Measurements from ENCODE around the gene CPED1. TPM values are rescaled to one million over a fixed set of nuclear protein-coding genes. Genes with fewer than 3 reads are reported as not detected.

Gene CPED1
- total RNA-seq, 1 experiment from 2014 or later = 0.13 TPM

DNA sequence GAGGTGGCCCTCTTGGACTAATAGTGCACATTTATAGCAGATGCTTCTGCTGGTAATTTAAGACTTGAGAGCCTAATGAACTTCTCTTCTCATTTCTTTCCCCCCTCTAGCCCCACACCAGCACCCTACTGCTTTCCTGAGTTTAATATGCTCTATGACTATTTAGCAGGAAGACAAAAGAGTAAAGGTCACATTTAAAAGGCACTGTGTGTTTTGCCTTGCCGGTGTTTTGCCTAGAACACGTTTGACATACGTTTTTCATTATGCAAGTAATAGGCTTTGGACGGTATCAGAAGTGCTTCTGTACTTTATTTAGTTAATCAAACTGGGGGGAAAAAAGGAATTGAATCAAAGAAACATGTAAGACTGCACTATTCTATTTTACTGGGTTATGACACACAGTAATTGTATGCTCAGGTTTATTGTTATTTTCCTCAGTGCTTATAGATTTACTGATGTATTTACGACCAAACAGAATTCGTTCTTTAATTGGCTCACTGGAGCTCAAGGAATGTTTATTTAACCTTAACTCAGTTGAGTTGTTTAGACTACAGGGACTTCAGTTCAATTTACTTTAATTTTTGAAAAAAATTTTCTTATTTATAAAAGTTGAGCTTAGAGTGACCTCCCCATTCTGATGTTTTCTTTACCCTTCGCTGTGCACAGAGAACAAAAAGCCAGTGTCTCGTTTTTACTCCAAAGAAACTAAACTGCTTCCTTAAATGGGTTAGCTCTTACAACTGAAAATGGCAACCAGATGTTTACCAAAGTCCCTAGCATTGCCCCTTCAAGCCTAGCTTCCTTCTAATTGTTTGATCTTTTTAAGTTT is 35.4 kb downstream of the CPED1 start:
- no peak overlapping the region for H3K23ac ChIP-seq (ENCODE audit: insufficient read length, low read depth, low read length)
- H3K56ac ChIP-seq (ENCODE audit: insufficient read length, low read depth, low read length) = no peak overlapping the region
- no peaks in the 10 kb centered on the region for H3K79me1 ChIP-seq (ENCODE audit: insufficient read depth, low read depth, low read length, poor library complexity, severe bottlenecking)
- H4K20me1 ChIP-seq (ENCODE audit: control insufficient read depth, insufficient read depth, insufficient read length) = no peaks in the 10 kb centered on the region
- no peak overlapping the region for H3K14ac ChIP-seq (ENCODE audit: insufficient read depth, low read length)
- H2AFZ ChIP-seq (ENCODE audit: low read length) = no peak overlapping the region
- TF ChIP-seq, protein P1, sequence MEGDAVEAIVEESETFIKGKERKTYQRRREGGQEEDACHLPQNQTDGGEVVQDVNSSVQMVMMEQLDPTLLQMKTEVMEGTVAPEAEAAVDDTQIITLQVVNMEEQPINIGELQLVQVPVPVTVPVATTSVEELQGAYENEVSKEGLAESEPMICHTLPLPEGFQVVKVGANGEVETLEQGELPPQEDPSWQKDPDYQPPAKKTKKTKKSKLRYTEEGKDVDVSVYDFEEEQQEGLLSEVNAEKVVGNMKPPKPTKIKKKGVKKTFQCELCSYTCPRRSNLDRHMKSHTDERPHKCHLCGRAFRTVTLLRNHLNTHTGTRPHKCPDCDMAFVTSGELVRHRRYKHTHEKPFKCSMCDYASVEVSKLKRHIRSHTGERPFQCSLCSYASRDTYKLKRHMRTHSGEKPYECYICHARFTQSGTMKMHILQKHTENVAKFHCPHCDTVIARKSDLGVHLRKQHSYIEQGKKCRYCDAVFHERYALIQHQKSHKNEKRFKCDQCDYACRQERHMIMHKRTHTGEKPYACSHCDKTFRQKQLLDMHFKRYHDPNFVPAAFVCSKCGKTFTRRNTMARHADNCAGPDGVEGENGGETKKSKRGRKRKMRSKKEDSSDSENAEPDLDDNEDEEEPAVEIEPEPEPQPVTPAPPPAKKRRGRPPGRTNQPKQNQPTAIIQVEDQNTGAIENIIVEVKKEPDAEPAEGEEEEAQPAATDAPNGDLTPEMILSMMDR (conservative IDR thresholded peaks at IDR 0.05) = no peak
- no peak for DNase-seq
- H3K4me3 Mint-ChIP-seq = no peak overlapping the region
- H2AK5ac ChIP-seq (ENCODE audit: insufficient read length, low read length) = no peak overlapping the region
- no peaks in the 10 kb centered on the region for H3K9me3 ChIP-seq (ENCODE audit: control insufficient read depth, low read depth, low read length)
- H3K9ac ChIP-seq (ENCODE audit: extremely low read depth, insufficient read length, low read length) = no peak overlapping the region
- no peak overlapping the region for H3K4me2 ChIP-seq (ENCODE audit: insufficient read depth, insufficient read length, low read length)
- no peaks in the 10 kb centered on the region for H3K27me3 Mint-ChIP-seq (ENCODE audit: low read depth)
- H3K18ac ChIP-seq (ENCODE audit: insufficient read length, low read depth, low read length) = no peak overlapping the region
- H3K36me3 Mint-ChIP-seq (ENCODE audit: insufficient read depth in 1 of 3, low read depth in 3 of 3) = no peaks in the 10 kb centered on the region
- H3K4me1 Mint-ChIP-seq = peaks cover 3 to 17% of the 10 kb centered on the region in 2 experiments; a peak in 2 of 4 replicates
- no peaks in the 10 kb centered on the region for H3K4me1 ChIP-seq (ENCODE audit: insufficient read depth, low read length)
- no peak overlapping the region for H3K27ac Mint-ChIP-seq
- no peak overlapping the region for H2BK15ac ChIP-seq (ENCODE audit: low read depth, low read length)
- no peaks in the 10 kb centered on the region for H3K27me3 ChIP-seq (ENCODE audit: insufficient read depth, low read length)
- H2BK20ac ChIP-seq (ENCODE audit: low read depth, low read length, poor library complexity, severe bottlenecking) = no peak overlapping the region
- no peaks in the 10 kb centered on the region for H3K79me2 ChIP-seq (ENCODE audit: insufficient read depth, low read length)
- WGBS (ENCODE audit: extremely low coverage, insufficient read length, low lambda C conversion rate) = no CpG with 5 or more reads among the region's 8 CpGs
- H4K8ac ChIP-seq (replicated peaks; ENCODE audit: insufficient read length, low read depth, low read length) = no peak overlapping the region
- H3K4ac ChIP-seq (ENCODE audit: low read depth, low read length) = no peak overlapping the region
- H4K91ac ChIP-seq (ENCODE audit: insufficient read length, low read depth, low read length) = no peak overlapping the region
- no peak overlapping the region for H2BK5ac ChIP-seq (ENCODE audit: insufficient read length, low read length)
- H3K23me2 ChIP-seq (ENCODE audit: insufficient read length, low read depth, low read length, poor library complexity, severe bottlenecking) = no peaks in the 10 kb centered on the region
- no peak overlapping the region for H2BK12ac ChIP-seq (ENCODE audit: insufficient read length, low read depth, low read length)
- no peak overlapping the region for H2BK120ac ChIP-seq (ENCODE audit: low read depth, low read length, poor library complexity, severe bottlenecking)
- no peak overlapping the region for H3K27ac ChIP-seq (ENCODE audit: insufficient read length, low read depth, low read length)
- H4K5ac ChIP-seq (ENCODE audit: insufficient read length, low read depth, low read length) = no peak overlapping the region
- no peak overlapping the region for H3T11ph ChIP-seq (ENCODE audit: low read length)
- H3K9me3 Mint-ChIP-seq = peaks cover 0 to 2% of the 10 kb centered on the region in 2 experiments; a peak in 1 of 5 replicates

Measured in H9 (cell line).